ENCODE measurements around the gene SLC34A3.

Gene SLC34A3

GRCh38 chr9:137191245-137191644 is 39.5 kb upstream of the SLC34A3 start:
- H3K27me3 Mint-ChIP-seq, result no peaks in the 10 kb centered on the region
- H3K4me3 Mint-ChIP-seq, result peak overlapping the region; percentile 13 to 65
- H3K27ac Mint-ChIP-seq, result peak overlapping the region; percentile 91
- no peaks in the 10 kb centered on the region for H3K9me3 Mint-ChIP-seq
- peaks cover 30 to 53% of the 10 kb centered on the region in 2 donors for H3K4me1 Mint-ChIP-seq
- H3K36me3 Mint-ChIP-seq, result peaks cover 7 to 30% of the 10 kb centered on the region in 2 donors
- DNase-seq (no peak), ATAC-seq (replicated peaks) (no peak)

- ATAC-seq (replicated peaks) (no peak), DNase-seq (no peak)
- Mint-ChIP-seq H3K4me3 (no peak overlapping the region), H3K36me3 (peaks cover 7 to 30% of the 10 kb centered on the region in 2 donors), H3K4me1 (peaks cover 27 to 49% of the 10 kb centered on the region in 2 donors), H3K27ac (peak overlapping the region; percentile 51), H3K9me3 (no peaks in the 10 kb centered on the region), H3K27me3 (no peaks in the 10 kb centered on the region)
These were observed 38.8 kb upstream of the SLC34A3 start for GRCh38 chr9:137191691-137192447.

- H3K4me1 Mint-ChIP-seq, result peaks cover 27 to 49% of the 10 kb centered on the region in 2 donors
- H3K27me3 Mint-ChIP-seq, result no peaks in the 10 kb centered on the region
- no peak overlapping the region for H3K27ac Mint-ChIP-seq
- H3K4me3 Mint-ChIP-seq, result no peak overlapping the region
- no peaks in the 10 kb centered on the region for H3K9me3 Mint-ChIP-seq
- DNase-seq (no peak), ATAC-seq (replicated peaks) (no peak)
- H3K36me3 Mint-ChIP-seq, result peaks cover 7 to 30% of the 10 kb centered on the region in 2 donors
These were observed 38.3 kb upstream of the SLC34A3 start for GRCh38 chr9:137192448-137192780.

GRCh38 chr9:137192859-137193258 is 37.8 kb upstream of the SLC34A3 start:
- no peaks in the 10 kb centered on the region for H3K9me3 Mint-ChIP-seq
- H3K4me1 Mint-ChIP-seq, result peaks cover 27 to 48% of the 10 kb centered on the region in 2 donors
- H3K36me3 Mint-ChIP-seq, result peaks cover 7 to 27% of the 10 kb centered on the region in 2 donors
- no peaks in the 10 kb centered on the region for H3K27me3 Mint-ChIP-seq
- H3K4me3 Mint-ChIP-seq, result no peak overlapping the region
- ATAC-seq (replicated peaks) (no peak), DNase-seq (no peak)
- H3K27ac Mint-ChIP-seq, result no peak overlapping the region

GRCh38 chr9:137193771-137194170 is 36.9 kb upstream of the SLC34A3 start:
- H3K36me3 Mint-ChIP-seq, result peaks cover 7 to 24% of the 10 kb centered on the region in 2 donors
- no peak overlapping the region for H3K27ac Mint-ChIP-seq
- DNase-seq (no peak), ATAC-seq (replicated peaks) (no peak)
- no peak overlapping the region for H3K4me3 Mint-ChIP-seq
- H3K27me3 Mint-ChIP-seq, result no peaks in the 10 kb centered on the region
- peaks cover 27 to 51% of the 10 kb centered on the region in 2 donors for H3K4me1 Mint-ChIP-seq
- H3K9me3 Mint-ChIP-seq, result no peaks in the 10 kb centered on the region

- Mint-ChIP-seq H3K27ac (no peak overlapping the region), H3K4me1 (peaks cover 24 to 51% of the 10 kb centered on the region in 2 donors), H3K36me3 (peaks cover 2 to 19% of the 10 kb centered on the region in 2 donors), H3K4me3 (no peak overlapping the region), H3K27me3 (no peaks in the 10 kb centered on the region), H3K9me3 (no peaks in the 10 kb centered on the region)
- DNase-seq, result no peak
- no peak for ATAC-seq (replicated peaks)
These were observed 36.3 kb upstream of the SLC34A3 start for GRCh38 chr9:137194388-137194787.

GRCh38 chr9:137194909-137195308 is 35.8 kb upstream of the SLC34A3 start:
- Mint-ChIP-seq H3K9me3 (no peaks in the 10 kb centered on the region), H3K27ac (peak overlapping the region; percentile 60)
- ATAC-seq (replicated peaks), result no peak

GRCh38 chr9:137195525-137196220 is 35.0 kb upstream of the SLC34A3 start:
- H3K4me1 Mint-ChIP-seq, result peaks cover 22 to 43% of the 10 kb centered on the region in 2 donors
- no peaks in the 10 kb centered on the region for H3K27me3 Mint-ChIP-seq
- ATAC-seq (replicated peaks) (no peak), DNase-seq (no peak)
- H3K27ac Mint-ChIP-seq, result no peak overlapping the region
- H3K9me3 Mint-ChIP-seq, result no peaks in the 10 kb centered on the region
- peaks cover 2 to 14% of the 10 kb centered on the region in 2 donors for H3K36me3 Mint-ChIP-seq
- no peak overlapping the region for H3K4me3 Mint-ChIP-seq

More at GRCh38 chr9:137194909-137195308, 35.8 kb upstream of the SLC34A3 start:
- DNase-seq, result no peak
- H3K36me3 Mint-ChIP-seq, result peaks cover 2 to 17% of the 10 kb centered on the region in 2 donors
- H3K27me3 Mint-ChIP-seq, result no peaks in the 10 kb centered on the region
- H3K4me1 Mint-ChIP-seq, result peaks cover 25 to 51% of the 10 kb centered on the region in 2 donors
- H3K4me3 Mint-ChIP-seq, result no peak overlapping the region

- H3K27me3 Mint-ChIP-seq, result no peaks in the 10 kb centered on the region
- H3K36me3 Mint-ChIP-seq, result peaks cover 4 to 9% of the 10 kb centered on the region in 2 donors
- ATAC-seq (replicated peaks) (no peak), DNase-seq (no peak)
- H3K27ac Mint-ChIP-seq, result no peak overlapping the region
- H3K4me3 Mint-ChIP-seq, result peak overlapping the region in 1 of 2 donors; percentile 17
- H3K4me1 Mint-ChIP-seq, result peaks cover 25 to 52% of the 10 kb centered on the region in 2 donors
- no peaks in the 10 kb centered on the region for H3K9me3 Mint-ChIP-seq
These were observed 32.4 kb upstream of the SLC34A3 start for GRCh38 chr9:137198051-137198901.

- Mint-ChIP-seq H3K4me1 (peaks cover 23 to 53% of the 10 kb centered on the region in 2 donors), H3K27ac (no peak overlapping the region), H3K4me3 (peak overlapping the region; percentile 82 to 87), H3K36me3 (peaks cover 4 to 10% of the 10 kb centered on the region in 2 donors), H3K27me3 (no peaks in the 10 kb centered on the region), H3K9me3 (no peaks in the 10 kb centered on the region)
- ATAC-seq (replicated peaks) (no peak), DNase-seq (no peak)
These were observed 31.8 kb upstream of the SLC34A3 start for GRCh38 chr9:137198902-137199283.

GRCh38 chr9:137199411-137200121 is 31.1 kb upstream of the SLC34A3 start:
- Mint-ChIP-seq H3K4me3 (peak overlapping the region; percentile 82 to 87), H3K27ac (no peak overlapping the region), H3K4me1 (peaks cover 27 to 60% of the 10 kb centered on the region in 2 donors), H3K9me3 (no peaks in the 10 kb centered on the region), H3K36me3 (peaks cover 4 to 12% of the 10 kb centered on the region in 2 donors), H3K27me3 (no peaks in the 10 kb centered on the region)
- ATAC-seq (replicated peaks), result no peak
- no peak for DNase-seq

GRCh38 chr9:137200311-137201204 is 30.1 kb upstream of the SLC34A3 start, which contains the start of gene TPRN:
Gene TPRN, minus strand, starts transcription at chr9:137200741. Its CDS starts 30 bp downstream, at chr9:137200711.
- H3K4me3 Mint-ChIP-seq, result peak within 1 kb of the TSS; percentile 87 to 92
- H3K27ac Mint-ChIP-seq, result peak within 1 kb of the TSS; percentile 93
- DNase-seq, result peak; percentile 99
- H3K9me3 Mint-ChIP-seq, result no peaks in the 10 kb centered on the region
- no peaks in the 10 kb centered on the region for H3K27me3 Mint-ChIP-seq
- H3K4me1 Mint-ChIP-seq, result peaks cover 27 to 64% of the 10 kb centered on the region in 2 donors
- H3K36me3 Mint-ChIP-seq, result peaks cover 4 to 8% of the 10 kb centered on the region in 2 donors
- peak; percentile 89 to 95 for ATAC-seq (replicated peaks)
